Measurements from ENCODE around the gene RHEBL1. TPM values are rescaled to one million over a fixed set of nuclear protein-coding genes. Genes with fewer than 3 reads are reported as not detected.

Gene RHEBL1
- total RNA-seq, 3 donors from 2014 or later: 0.59 to 1.3 TPM; not detected in 1

GRCh38 chr12:49019120-49019430 lies 50.7 kb downstream of the RHEBL1 start:
- no peak for TF ChIP-seq POLR2AphosphoS5 (IDR thresholded peaks at IDR 0.05)
- no peak for TF ChIP-seq POLR2A (IDR thresholded peaks at IDR 0.05)
- TF ChIP-seq CTCF (IDR thresholded peaks at IDR 0.05): no peak
- no peak for DNase-seq (ENCODE audit: low spot score in 2 of 2)
- Histone ChIP-seq H3K9me3 (no peaks in the 10 kb centered on the region), H3K4me3 (peak overlapping the region; percentile 68 to 98 (median 91)), H3K27me3 (no peaks in the 10 kb centered on the region), H3K27ac (peak overlapping the region; percentile 94 to 97), H3K4me1 (peaks cover 8 to 15% of the 10 kb centered on the region in 2 donors), H3K36me3 (no peaks in the 10 kb centered on the region)
- intact Hi-C loops (cut with DNase I; ENCODE audit: low total_unique reads): no loop called here

GRCh38 chr12:49018261-49019119 lies 51.3 kb downstream of the RHEBL1 start, which contains the start of gene PRKAG1:
PRKAG1 (minus strand) TSS chr12:49018776; CDS start chr12:49018740, 36 bp downstream.
- intact Hi-C loops (cut with DNase I; ENCODE audit: low total_unique reads): no loop called here

GRCh38 chr12:49017891-49018260 lies 51.9 kb downstream of the RHEBL1 start:
- Histone ChIP-seq H3K27me3 (no peaks in the 10 kb centered on the region), H3K4me1 (peaks cover 8 to 15% of the 10 kb centered on the region in 2 donors), H3K27ac (peak overlapping the region; percentile 94 to 97), H3K36me3 (no peaks in the 10 kb centered on the region), H3K4me3 (peak overlapping the region; percentile 68 to 98 (median 91)), H3K9me3 (no peaks in the 10 kb centered on the region)
- TF ChIP-seq POLR2A (IDR thresholded peaks at IDR 0.05) (no peak), CTCF (IDR thresholded peaks at IDR 0.05) (no peak), POLR2AphosphoS5 (IDR thresholded peaks at IDR 0.05) (no peak)
- intact Hi-C loops (cut with DNase I; ENCODE audit: low total_unique reads): no loop called here
- DNase-seq (ENCODE audit: low spot score in 2 of 2): no peak

More at GRCh38 chr12:49018261-49019119, 51.3 kb downstream of the RHEBL1 start, which contains the start of gene PRKAG1:
- Histone ChIP-seq H3K27me3 (no peaks in the 10 kb centered on the region), H3K36me3 (no peaks in the 10 kb centered on the region), H3K4me1 (peaks cover 8 to 15% of the 10 kb centered on the region in 2 donors), H3K27ac (peak within 1 kb of the TSS; percentile 94 to 97), H3K9me3 (no peaks in the 10 kb centered on the region), H3K4me3 (peak within 1 kb of the TSS; percentile 68 to 98 (median 91))
- TF ChIP-seq POLR2A (IDR thresholded peaks at IDR 0.05) (peak; percentile 66), CTCF (IDR thresholded peaks at IDR 0.05) (peak; percentile 13 to 33 (median 30)), POLR2AphosphoS5 (IDR thresholded peaks at IDR 0.05) (peak; percentile 91 to 96 (median 93))
- DNase-seq (ENCODE audit: low spot score in 2 of 2): peak; percentile 94 to 96

GRCh38 chr12:49015196-49015595 lies 54.6 kb downstream of the RHEBL1 start:
- no peak for TF ChIP-seq POLR2A (IDR thresholded peaks at IDR 0.05)
- TF ChIP-seq CTCF (IDR thresholded peaks at IDR 0.05): no peak
- TF ChIP-seq POLR2AphosphoS5 (IDR thresholded peaks at IDR 0.05): no peak
- Histone ChIP-seq H3K36me3 (no peaks in the 10 kb centered on the region), H3K27me3 (no peaks in the 10 kb centered on the region), H3K4me1 (peaks cover 8 to 15% of the 10 kb centered on the region in 2 donors), H3K4me3 (no peak overlapping the region), H3K27ac (no peak overlapping the region), H3K9me3 (no peaks in the 10 kb centered on the region)
- no peak for DNase-seq (ENCODE audit: low spot score in 2 of 2)
- intact Hi-C loops (cut with DNase I; ENCODE audit: low total_unique reads): no loop called here

Other genes with a start within 250 kb of the RHEBL1 start
- 10 to 100 TPM; 65.4 to 89.9 (median 76.0) TPM for gene DDX23, start 217.8 kb downstream of the RHEBL1 start, total RNA-seq
- 1 to 10 TPM; 1.1 to 5.4 (median 3.3) TPM for gene RND1, start 204.1 kb downstream of the RHEBL1 start, total RNA-seq
- gene FKBP11, start 144.5 kb downstream of the RHEBL1 start, total RNA-seq: 10 to 100 TPM in 2 of 3 donors, 1 to 10 TPM in 1; 3.7 to 15.7 (median 13.5) TPM
- 10 to 100 TPM; 65.2 to 86.2 (median 75.2) TPM for gene ARF3, start 112.5 kb downstream of the RHEBL1 start, total RNA-seq
- gene WNT10B, start 98.2 kb downstream of the RHEBL1 start, total RNA-seq: 1 to 10 TPM in 1 of 3 donors, under 1 TPM in 1, not detected in 1; 0.29 to 1.3 TPM
- gene WNT1, start 91.7 kb downstream of the RHEBL1 start, total RNA-seq: not detected
- gene DDN, start 70.6 kb downstream of the RHEBL1 start, total RNA-seq: under 1 TPM in 2 of 3 donors, not detected in 1; under 0.01 to 0.16 TPM
- 10 to 100 TPM; 50.5 to 84.3 (median 54.0) TPM for gene PRKAG1, start 51.2 kb downstream of the RHEBL1 start, total RNA-seq
- gene KMT2D, start 9.2 kb downstream of the RHEBL1 start, total RNA-seq: 10 to 100 TPM; 35.4 to 51.4 (median 45.9) TPM
- gene DHH, start 24.8 kb upstream of the RHEBL1 start, total RNA-seq: 1 to 10 TPM in 2 of 3 donors, under 1 TPM in 1; 0.29 to 1.6 (median 1.4) TPM
- 10 to 100 TPM; 37.6 to 73.0 (median 58.3) TPM for gene LMBR1L, start 40.9 kb upstream of the RHEBL1 start, total RNA-seq
- gene TUBA1B, start 61.4 kb upstream of the RHEBL1 start, total RNA-seq: 100 to 1,000 TPM; 329 to 646 (median 567) TPM
- gene TUBA1A, start 119.1 kb upstream of the RHEBL1 start, total RNA-seq: 100 to 1,000 TPM; 133 to 215 (median 150) TPM
- gene TUBA1C, start 195.1 kb upstream of the RHEBL1 start, total RNA-seq: 100 to 1,000 TPM in 1 of 3 donors, 10 to 100 TPM in 2; 91.9 to 123 (median 97.3) TPM
- 1 to 10 TPM in 1 of 3 donors, under 1 TPM in 1, not detected in 1; 0.96 to 2.0 TPM for gene PRPH, start 225.2 kb upstream of the RHEBL1 start, total RNA-seq

Data from breast epithelium (tissue), 4 donors.